ENCODE data around the gene SENP3.
A peak's percentile ranks its signal among the peaks of the same experiment; 100 is the strongest.

GRCh38 chr17:7589891-7590691 is 28.4 kb downstream of the SENP3 start, which contains the start of gene SOX15:
- TF ChIP-seq POLR2A (IDR thresholded peaks at IDR 0.05; ENCODE audit: low read depth, low read length) (peak; percentile 6; the same call in 1 of the 2 replicates), POLR2AphosphoS5 (IDR thresholded peaks at IDR 0.05; ENCODE audit: low read depth, low read length) (no peak), TAF1 (IDR thresholded peaks at IDR 0.05; ENCODE audit: borderline replicate concordance, low read depth, low read length) (no peak)

Measured in GM12892 (cell line).